ENCODE measurements around the gene SLC4A1AP.
"Not testable (repeated sequence)": the region's sequence is repeated elsewhere in the genome, so short reads cannot be mapped to it uniquely, and the experiment has no call there.

Gene SLC4A1AP

GRCh38 chr2:27663285-27664153 lies at the start of gene SLC4A1AP, which contains the start of gene SUPT7L:
Gene SLC4A1AP, plus strand, starts transcription at chr2:27663889. Its CDS starts 26 bp downstream, at chr2:27663915.
Gene SUPT7L, minus strand, starts transcription at chr2:27663614. Its CDS starts 1,422 bp downstream, at chr2:27662192.
- no peak for FAIRE-seq

GRCh38 chr2:27613985-27614384 lies 49.7 kb upstream of the SLC4A1AP start:
- no peak for FAIRE-seq

GRCh38 chr2:27615316-27615715 lies 48.4 kb upstream of the SLC4A1AP start:
- FAIRE-seq, result no peak

GRCh38 chr2:27621524-27621923 lies 42.2 kb upstream of the SLC4A1AP start:
- FAIRE-seq, result peak; percentile 88

GRCh38 chr2:27622921-27623384 lies 40.7 kb upstream of the SLC4A1AP start:
- FAIRE-seq, result no peak

- FAIRE-seq, result no peak
Measured at GRCh38 chr2:27624943-27625342, 38.7 kb upstream of the SLC4A1AP start.

GRCh38 chr2:27626323-27626722 lies 37.4 kb upstream of the SLC4A1AP start:
- not testable (repeated sequence) for FAIRE-seq

GRCh38 chr2:27626921-27627320 lies 36.8 kb upstream of the SLC4A1AP start:
- not testable (repeated sequence) for FAIRE-seq

- no peak for FAIRE-seq
Measured at GRCh38 chr2:27627963-27628766, 35.5 kb upstream of the SLC4A1AP start.

GRCh38 chr2:27628767-27629709 lies 34.7 kb upstream of the SLC4A1AP start, which contains the start of the genes CCDC121 and GPN1:
Gene CCDC121, minus strand, starts transcription at chr2:27629012. Its CDS starts 1,213 bp downstream, at chr2:27627799.
Gene GPN1, plus strand, starts transcription at chr2:27629050. Its CDS starts 9 bp downstream, at chr2:27629059.
- FAIRE-seq, result no peak

GRCh38 chr2:27630257-27630656 lies 33.4 kb upstream of the SLC4A1AP start:
- FAIRE-seq, result not testable (repeated sequence)

GRCh38 chr2:27634291-27634690 lies 29.4 kb upstream of the SLC4A1AP start:
- no peak for FAIRE-seq

GRCh38 chr2:27636766-27637165 lies 26.9 kb upstream of the SLC4A1AP start:
- no peak for FAIRE-seq

- FAIRE-seq, result no peak
Measured at GRCh38 chr2:27638037-27638637, 25.6 kb upstream of the SLC4A1AP start.

GRCh38 chr2:27638709-27639108 lies 25.0 kb upstream of the SLC4A1AP start:
- FAIRE-seq, result no peak

- FAIRE-seq, result no peak
Measured at GRCh38 chr2:27640722-27641245, 22.9 kb upstream of the SLC4A1AP start.

- peak; percentile 9 for FAIRE-seq
Measured at GRCh38 chr2:27645197-27645596, 18.5 kb upstream of the SLC4A1AP start.

GRCh38 chr2:27647289-27647688 lies 16.4 kb upstream of the SLC4A1AP start:
- FAIRE-seq, result no peak

- no peak for FAIRE-seq
Measured at GRCh38 chr2:27647737-27648136, 16.0 kb upstream of the SLC4A1AP start.

GRCh38 chr2:27651056-27651455 lies 12.6 kb upstream of the SLC4A1AP start:
- FAIRE-seq, result no peak

- no peak for FAIRE-seq
Measured at GRCh38 chr2:27652341-27652740, 11.3 kb upstream of the SLC4A1AP start.

Measured in TTC549 (cell line).